K562 (cell line): Measurements from ENCODE around the gene AXIN2. TPM values are rescaled to one million over a fixed set of nuclear protein-coding genes. Genes with fewer than 3 reads are reported as not detected.

Source experiments
- ELF2 ChIP-seq: fragments of 250-450 bp; sonication (Bioruptor Pico); IDR thresholded peaks from 2 replicates; pipeline ENCODE4 v1.5.0; 2021; ENCODE audit warnings: mild to moderate bottlenecking
- HIVEP1 ChIP-seq: fragments of 250-450 bp; sonication (Bioruptor Pico); IDR thresholded peaks from 2 replicates; pipeline ENCODE4 v1.4.0; 2020; ENCODE audit warnings: mild to moderate bottlenecking
- KDM4B ChIP-seq, 2 experiments: fragments of 450-650 bp in 1 of 2; sonication (generic) in 1 of 2; IDR thresholded peaks; 2 replicates each; pipeline ENCODE4 v1.6.1; 2016 to 2017; ENCODE audit warnings: borderline replicate concordance in 2 of 2, antibody characterized with exemption in 1 of 2, low read depth in 1 of 2, mild to moderate bottlenecking in 1 of 2
- LEF1 ChIP-seq: fragments of 450-650 bp; IDR thresholded peaks from 2 replicates; pipeline ENCODE4 v1.6.1; 2016; ENCODE audit warnings: mild to moderate bottlenecking
- PCBP2 ChIP-seq: fragments of 200-400 bp; formaldehyde crosslinking; IDR thresholded peaks from 2 replicates; pipeline ENCODE4 v1.6.1; 2018; ENCODE audit warnings: low read length, low read depth, mild to moderate bottlenecking, moderate library complexity; ENCODE audit not compliant: poor library complexity, severe bottlenecking
- PURB ChIP-seq: sonication (generic); formaldehyde crosslinking; IDR thresholded peaks from 2 replicates; pipeline ENCODE4 v1.9.0; 2021; ENCODE audit warnings: low read depth, mild to moderate bottlenecking, missing genetic modification reagents
- SIN3A ChIP-seq, 2 experiments: fragments of 150-350 bp in 1 of 2; IDR thresholded peaks; 2 replicates each; pipeline ENCODE4 v1.6.1; 2011 to 2016; ENCODE audit warnings: borderline replicate concordance in 2 of 2, low read depth in 2 of 2, low read length in 2 of 2, mild to moderate bottlenecking in 2 of 2, moderate library complexity in 2 of 2; ENCODE audit not compliant: control insufficient read depth in 1 of 2
- THRAP3 ChIP-seq: fragments of 450-650 bp; IDR thresholded peaks from 2 replicates; pipeline ENCODE4 v1.6.1; 2016; ENCODE audit warnings: mild to moderate bottlenecking, inconsistent platforms, borderline replicate concordance
- ZBTB17 ChIP-seq: fragments of 450-650 bp; formaldehyde crosslinking; IDR thresholded peaks from 2 replicates; pipeline ENCODE4 v1.4.0; 2020; ENCODE audit warnings: mild to moderate bottlenecking
- ZBTB7A ChIP-seq: IDR thresholded peaks from 2 replicates; pipeline ENCODE4 v1.6.1; 2011; ENCODE audit warnings: low read depth, mild to moderate bottlenecking, low read length, moderate library complexity, borderline replicate concordance; ENCODE audit not compliant: control insufficient read depth
- ZFP1 ChIP-seq: fragments of 450-650 bp; formaldehyde crosslinking; IDR thresholded peaks from 2 replicates; pipeline ENCODE4 v1.4.0; 2020; ENCODE audit warnings: mild to moderate bottlenecking, mixed read lengths
- ZNF316 ChIP-seq: fragments of 450-650 bp; IDR thresholded peaks from 2 replicates; pipeline ENCODE4 v1.6.1; 2016
- ZNF589 ChIP-seq: fragments of 200-800 bp; sonication (Bioruptor generic); IDR thresholded peaks from 2 replicates; pipeline ENCODE4 v1.6.1; 2016; ENCODE audit warnings: low read depth, missing genetic modification characterization, missing compliant biosample characterization
- ZNF785 ChIP-seq: fragments of 250-450 bp; sonication (Bioruptor Pico); IDR thresholded peaks from 2 replicates; pipeline ENCODE4 v1.4.0; 2020; ENCODE audit warnings: mild to moderate bottlenecking
- polyA plus RNA-seq, 8 experiments: library from polyadenylated mRNA; depleted of rRNA in 4 of 8; stranded (reverse) in 5 of 8; unstranded in 3 of 8; fragments of >200 nt; fragmentation: Nextera tagmentation in 2 of 8; fragmentation: Illumina TruSeq in 1 of 8; extraction: Ambion mirVana in 2 of 8; extraction: Trizol in 1 of 8; gene quantifications; 2 replicates each; pipeline versions ENCODE4 v1.2.1 to v1.2.3, GENCODE V29; 2011 to 2014; ENCODE audit warnings: inconsistent platforms in 1 of 8, missing spikeins in 1 of 8
- total RNA-seq, 7 experiments: library from RNA; depleted of rRNA in 6 of 7; stranded (reverse); fragments of >200 nt in 6 of 7; fragmentation: Illumina TruSeq in 2 of 7; extraction: Trizol in 2 of 7; gene quantifications; 2 replicates each; pipeline versions ENCODE4 v1.2.1 to v1.2.3, GENCODE V29; 2011 to 2021; ENCODE audit warnings: low replicate concordance in 1 of 7
- TF ChIP-seq, protein P1 (sequence below): fragments of 450-650 bp; IDR thresholded peaks from 2 replicates; pipeline ENCODE4 v1.6.1; 2016; ENCODE audit warnings: missing biosample characterization, missing genetic modification characterization
- TF ChIP-seq, protein P2 (sequence below): IDR thresholded peaks from 2 replicates; pipeline ENCODE4 v1.6.1; 2012; ENCODE audit warnings: low read depth, low read length, improper control_type of control experiment, borderline replicate concordance
- TF ChIP-seq, protein P3 (sequence below): fragments of 250-450 bp; sonication (Bioruptor Pico); IDR thresholded peaks from 2 replicates; pipeline ENCODE4 v1.4.0; 2020
- TF ChIP-seq, protein P4 (sequence below): fragments of 450-650 bp; formaldehyde crosslinking; IDR thresholded peaks from 2 replicates; pipeline ENCODE4 v1.4.0; 2020; ENCODE audit warnings: mild to moderate bottlenecking

AXIN2 gene
- total and polyA plus RNA-seq, 9 of the 15 experiments (the other 6 are each of a cell fraction or from before 2014, with no cell fraction given), result 0.21 to 3.3 (median 1.2) TPM

DNA sequence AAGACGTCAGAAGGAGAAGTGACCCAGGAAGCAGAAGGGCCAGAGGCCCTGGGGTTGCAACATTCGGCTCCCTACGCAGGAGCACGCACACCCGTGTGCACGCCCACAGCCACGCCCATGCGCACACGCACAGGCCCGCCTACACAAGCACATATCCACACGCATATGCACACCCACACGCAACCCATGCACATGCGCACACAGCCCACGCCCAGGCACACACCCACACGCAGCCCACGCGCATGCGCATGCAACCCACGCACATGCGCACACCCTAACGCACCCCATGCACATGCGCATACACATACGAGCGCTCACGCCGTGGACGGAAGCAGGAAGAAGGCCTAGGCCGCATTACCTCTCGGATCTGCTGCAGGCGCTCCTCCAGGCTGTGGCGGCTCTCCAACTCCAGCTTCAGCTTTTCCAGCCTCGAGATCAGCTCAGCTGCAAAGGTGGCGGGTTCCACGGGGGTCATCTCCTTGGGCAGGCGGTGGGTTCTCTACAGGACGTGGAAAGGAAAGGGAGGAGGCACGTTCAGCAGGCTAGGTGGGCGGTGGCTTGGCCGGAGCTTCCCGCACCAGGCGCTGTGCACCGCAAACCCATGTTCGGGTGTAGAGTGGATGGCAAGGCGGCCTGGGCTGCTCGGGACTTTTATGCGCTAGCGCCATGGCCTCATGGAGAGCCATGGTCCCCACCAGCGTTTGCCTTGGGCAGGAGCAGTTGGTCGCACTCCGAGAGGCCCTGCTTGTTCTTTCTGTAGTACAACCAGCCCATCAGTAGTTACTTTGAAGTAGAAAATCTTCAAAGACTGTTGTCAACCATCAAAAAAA, 23.4 kb downstream of the AXIN2 start (continued):
- TF ChIP-seq, protein P1, sequence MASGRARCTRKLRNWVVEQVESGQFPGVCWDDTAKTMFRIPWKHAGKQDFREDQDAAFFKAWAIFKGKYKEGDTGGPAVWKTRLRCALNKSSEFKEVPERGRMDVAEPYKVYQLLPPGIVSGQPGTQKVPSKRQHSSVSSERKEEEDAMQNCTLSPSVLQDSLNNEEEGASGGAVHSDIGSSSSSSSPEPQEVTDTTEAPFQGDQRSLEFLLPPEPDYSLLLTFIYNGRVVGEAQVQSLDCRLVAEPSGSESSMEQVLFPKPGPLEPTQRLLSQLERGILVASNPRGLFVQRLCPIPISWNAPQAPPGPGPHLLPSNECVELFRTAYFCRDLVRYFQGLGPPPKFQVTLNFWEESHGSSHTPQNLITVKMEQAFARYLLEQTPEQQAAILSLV (tag), result no peak
- peak in 1 of 2 experiments; percentile 49; a peak in 2 of 4 replicates for TF ChIP-seq SIN3A (IDR thresholded peaks at IDR 0.05; ENCODE audit: borderline replicate concordance in 2 of 2, control insufficient read depth in 1 of 2, low read depth in 2 of 2, low read length in 2 of 2)
- no peak for TF ChIP-seq THRAP3
- TF ChIP-seq ZNF785 (CRISPR knock-in tag), result no peak
- no peak for TF ChIP-seq HIVEP1 (CRISPR knock-in tag)
- TF ChIP-seq, protein P2, sequence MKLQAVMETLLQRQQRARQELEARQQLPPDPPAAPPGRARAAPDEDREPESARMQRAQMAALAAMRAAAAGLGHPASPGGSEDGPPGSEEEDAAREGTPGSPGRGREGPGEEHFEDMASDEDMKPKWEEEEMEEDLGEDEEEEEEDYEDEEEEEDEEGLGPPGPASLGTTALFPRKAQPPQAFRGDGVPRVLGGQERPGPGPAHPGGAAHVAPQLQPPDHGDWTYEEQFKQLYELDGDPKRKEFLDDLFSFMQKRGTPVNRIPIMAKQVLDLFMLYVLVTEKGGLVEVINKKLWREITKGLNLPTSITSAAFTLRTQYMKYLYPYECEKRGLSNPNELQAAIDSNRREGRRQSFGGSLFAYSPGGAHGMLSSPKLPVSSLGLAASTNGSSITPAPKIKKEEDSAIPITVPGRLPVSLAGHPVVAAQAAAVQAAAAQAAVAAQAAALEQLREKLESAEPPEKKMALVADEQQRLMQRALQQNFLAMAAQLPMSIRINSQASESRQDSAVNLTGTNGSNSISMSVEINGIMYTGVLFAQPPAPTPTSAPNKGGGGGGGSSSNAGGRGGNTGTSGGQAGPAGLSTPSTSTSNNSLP, result no peak
- TF ChIP-seq ZNF589, result no peak
- peak; percentile 85; the same call in 1 of the 2 replicates for TF ChIP-seq ELF2 (CRISPR knock-in tag)
- no peak for TF ChIP-seq ZFP1 (CRISPR knock-in tag)
- no peak for TF ChIP-seq PURB (CRISPR knock-in tag)
- TF ChIP-seq ZBTB7A, result no peak
- TF ChIP-seq, protein P3, sequence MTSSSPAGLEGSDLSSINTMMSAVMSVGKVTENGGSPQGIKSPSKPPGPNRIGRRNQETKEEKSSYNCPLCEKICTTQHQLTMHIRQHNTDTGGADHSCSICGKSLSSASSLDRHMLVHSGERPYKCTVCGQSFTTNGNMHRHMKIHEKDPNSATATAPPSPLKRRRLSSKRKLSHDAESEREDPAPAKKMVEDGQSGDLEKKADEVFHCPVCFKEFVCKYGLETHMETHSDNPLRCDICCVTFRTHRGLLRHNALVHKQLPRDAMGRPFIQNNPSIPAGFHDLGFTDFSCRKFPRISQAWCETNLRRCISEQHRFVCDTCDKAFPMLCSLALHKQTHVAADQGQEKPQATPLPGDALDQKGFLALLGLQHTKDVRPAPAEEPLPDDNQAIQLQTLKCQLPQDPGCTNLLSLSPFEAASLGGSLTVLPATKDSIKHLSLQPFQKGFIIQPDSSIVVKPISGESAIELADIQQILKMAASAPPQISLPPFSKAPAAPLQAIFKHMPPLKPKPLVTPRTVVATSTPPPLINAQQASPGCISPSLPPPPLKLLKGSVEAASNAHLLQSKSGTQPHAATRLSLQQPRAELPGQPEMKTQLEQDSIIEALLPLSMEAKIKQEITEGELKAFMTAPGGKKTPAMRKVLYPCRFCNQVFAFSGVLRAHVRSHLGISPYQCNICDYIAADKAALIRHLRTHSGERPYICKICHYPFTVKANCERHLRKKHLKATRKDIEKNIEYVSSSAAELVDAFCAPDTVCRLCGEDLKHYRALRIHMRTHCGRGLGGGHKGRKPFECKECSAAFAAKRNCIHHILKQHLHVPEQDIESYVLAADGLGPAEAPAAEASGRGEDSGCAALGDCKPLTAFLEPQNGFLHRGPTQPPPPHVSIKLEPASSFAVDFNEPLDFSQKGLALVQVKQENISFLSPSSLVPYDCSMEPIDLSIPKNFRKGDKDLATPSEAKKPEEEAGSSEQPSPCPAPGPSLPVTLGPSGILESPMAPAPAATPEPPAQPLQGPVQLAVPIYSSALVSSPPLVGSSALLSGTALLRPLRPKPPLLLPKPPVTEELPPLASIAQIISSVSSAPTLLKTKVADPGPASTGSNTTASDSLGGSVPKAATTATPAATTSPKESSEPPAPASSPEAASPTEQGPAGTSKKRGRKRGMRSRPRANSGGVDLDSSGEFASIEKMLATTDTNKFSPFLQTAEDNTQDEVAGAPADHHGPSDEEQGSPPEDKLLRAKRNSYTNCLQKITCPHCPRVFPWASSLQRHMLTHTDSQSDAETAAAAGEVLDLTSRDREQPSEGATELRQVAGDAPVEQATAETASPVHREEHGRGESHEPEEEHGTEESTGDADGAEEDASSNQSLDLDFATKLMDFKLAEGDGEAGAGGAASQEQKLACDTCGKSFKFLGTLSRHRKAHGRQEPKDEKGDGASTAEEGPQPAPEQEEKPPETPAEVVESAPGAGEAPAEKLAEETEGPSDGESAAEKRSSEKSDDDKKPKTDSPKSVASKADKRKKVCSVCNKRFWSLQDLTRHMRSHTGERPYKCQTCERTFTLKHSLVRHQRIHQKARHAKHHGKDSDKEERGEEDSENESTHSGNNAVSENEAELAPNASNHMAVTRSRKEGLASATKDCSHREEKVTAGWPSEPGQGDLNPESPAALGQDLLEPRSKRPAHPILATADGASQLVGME (CRISPR knock-in tag), result no peak
- TF ChIP-seq ZNF316, result no peak
- no peak for TF ChIP-seq LEF1
- peak in 1 of 2 experiments; percentile 64; a peak in 1 of 4 replicates for TF ChIP-seq KDM4B (IDR thresholded peaks at IDR 0.05; ENCODE audit: borderline replicate concordance in 2 of 2, low read depth in 1 of 2)
- TF ChIP-seq, protein P4, sequence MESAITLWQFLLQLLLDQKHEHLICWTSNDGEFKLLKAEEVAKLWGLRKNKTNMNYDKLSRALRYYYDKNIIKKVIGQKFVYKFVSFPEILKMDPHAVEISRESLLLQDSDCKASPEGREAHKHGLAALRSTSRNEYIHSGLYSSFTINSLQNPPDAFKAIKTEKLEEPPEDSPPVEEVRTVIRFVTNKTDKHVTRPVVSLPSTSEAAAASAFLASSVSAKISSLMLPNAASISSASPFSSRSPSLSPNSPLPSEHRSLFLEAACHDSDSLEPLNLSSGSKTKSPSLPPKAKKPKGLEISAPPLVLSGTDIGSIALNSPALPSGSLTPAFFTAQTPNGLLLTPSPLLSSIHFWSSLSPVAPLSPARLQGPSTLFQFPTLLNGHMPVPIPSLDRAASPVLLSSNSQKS (CRISPR knock-in tag), result no peak
- no peak for TF ChIP-seq ZBTB17 (CRISPR knock-in tag)
- no peak for TF ChIP-seq PCBP2
